COLO668 (cell line): ENCODE results near the gene ZSCAN20.
"Not testable (repeated sequence)": the region's sequence is repeated elsewhere in the genome, so short reads cannot be mapped to it uniquely, and the experiment has no call there.

ENCODE experiments used
- DNase-seq: peaks from one replicate; lab custom pipeline; 2025; ENCODE audit not compliant: unreplicated experiment; lab: John Stamatoyannopoulos, UW

Gene ZSCAN20

GRCh38 chr1:33473900-33474299, 1.5 kb downstream of the ZSCAN20 start:
- DNase-seq: no peak

- no peak for DNase-seq
These were observed 5.0 kb downstream of the ZSCAN20 start for GRCh38 chr1:33477451-33477850.

GRCh38 chr1:33482412-33482811, 10.0 kb downstream of the ZSCAN20 start:
- DNase-seq: no peak

DNA sequence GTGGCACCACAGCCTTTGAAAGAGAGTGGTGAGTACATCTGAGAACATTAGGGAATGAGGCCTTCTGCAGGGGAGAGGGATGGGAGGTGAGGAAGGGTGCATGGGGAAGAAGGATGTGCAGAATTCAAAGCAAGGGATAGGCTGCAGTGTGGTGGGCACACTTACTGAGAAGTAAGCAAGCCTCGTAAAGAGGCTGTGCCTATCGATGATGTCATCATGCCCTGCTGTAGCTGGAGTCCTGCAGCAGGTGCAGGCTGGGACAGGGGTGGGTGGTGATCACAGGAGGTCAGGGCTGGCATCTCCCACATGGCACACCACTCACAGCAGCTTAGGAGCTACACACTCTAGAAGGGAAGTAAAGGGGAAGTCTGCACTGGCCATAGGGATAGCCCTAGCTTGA, 16.2 kb downstream of the ZSCAN20 start:
- no peak for DNase-seq

DNA sequence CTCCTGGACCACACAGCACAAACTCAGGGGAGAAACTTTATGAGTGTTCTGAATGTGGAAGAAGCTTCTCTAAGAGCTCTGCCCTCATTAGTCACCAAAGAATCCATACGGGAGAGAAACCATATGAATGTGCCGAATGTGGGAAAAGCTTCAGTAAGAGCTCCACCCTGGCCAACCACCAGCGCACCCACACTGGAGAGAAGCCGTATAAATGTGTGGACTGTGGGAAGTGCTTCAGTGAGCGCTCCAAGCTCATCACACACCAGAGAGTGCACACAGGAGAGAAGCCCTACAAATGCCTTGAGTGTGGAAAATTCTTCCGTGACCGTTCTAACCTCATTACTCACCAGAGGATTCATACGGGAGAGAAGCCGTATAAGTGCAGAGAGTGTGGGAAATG, 22.5 kb downstream of the ZSCAN20 start:
- DNase-seq: no peak

DNA sequence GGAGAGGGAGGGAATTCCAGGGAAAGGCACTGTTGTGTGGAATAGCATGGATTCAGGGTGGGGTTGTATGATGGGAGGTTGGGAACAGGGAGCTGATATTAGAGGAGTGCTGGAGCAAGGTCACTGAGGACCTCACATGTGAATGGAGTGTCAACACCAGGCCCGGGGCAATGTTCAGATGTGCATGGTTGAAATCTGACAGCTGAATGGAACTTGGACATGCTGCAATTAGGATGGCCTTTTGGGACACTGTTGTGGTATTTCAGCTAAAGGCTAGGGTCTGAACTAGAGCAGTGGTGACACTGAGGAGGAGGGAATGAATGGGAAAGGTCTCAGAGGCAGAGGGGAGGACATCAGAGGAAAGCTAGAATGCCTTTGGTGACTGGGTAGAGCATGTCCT, 25.0 kb downstream of the ZSCAN20 start:
- no peak for DNase-seq

GRCh38 chr1:33500547-33500946, 28.1 kb downstream of the ZSCAN20 start:
- no peak for DNase-seq

DNA sequence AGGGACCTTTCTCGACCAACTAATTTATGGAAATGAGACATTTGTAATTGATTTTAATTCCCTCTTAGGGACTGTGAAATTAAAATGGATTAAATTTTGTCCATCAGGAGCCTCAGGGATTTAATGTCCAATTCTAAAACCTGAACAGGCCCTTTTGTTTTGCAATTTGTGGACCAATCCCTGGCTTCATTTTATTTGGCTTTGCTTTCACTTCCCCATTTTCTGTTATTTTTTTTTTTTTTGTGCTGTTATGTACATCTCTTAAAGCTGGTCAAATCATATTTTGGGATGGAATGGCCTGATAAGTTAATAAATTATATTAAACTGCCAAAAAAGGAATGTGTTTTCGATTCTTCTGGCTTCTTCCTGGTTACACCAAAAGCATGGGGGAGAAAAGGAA, 28.9 kb downstream of the ZSCAN20 start:
- DNase-seq: no peak

DNA sequence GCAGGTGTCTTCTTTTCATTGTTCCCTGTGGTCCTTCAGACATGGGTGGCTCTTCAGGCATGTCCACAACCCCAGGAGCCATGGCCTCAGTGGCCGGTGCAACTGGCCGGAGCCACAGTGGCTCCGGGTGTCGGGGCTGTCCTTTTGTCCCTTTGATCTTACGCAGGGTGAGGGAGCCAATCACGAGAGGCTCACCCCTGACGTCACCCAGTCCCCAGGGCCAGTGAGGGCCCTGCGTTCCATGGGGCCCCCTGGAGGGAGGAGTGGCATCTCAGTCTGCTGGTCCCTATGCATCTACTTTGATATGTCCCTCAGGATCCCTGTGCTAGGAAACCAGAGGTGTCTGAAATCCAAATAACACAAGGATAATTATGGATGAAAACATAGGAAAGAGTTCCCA, 29.3 kb downstream of the ZSCAN20 start:
- DNase-seq: no peak

DNA sequence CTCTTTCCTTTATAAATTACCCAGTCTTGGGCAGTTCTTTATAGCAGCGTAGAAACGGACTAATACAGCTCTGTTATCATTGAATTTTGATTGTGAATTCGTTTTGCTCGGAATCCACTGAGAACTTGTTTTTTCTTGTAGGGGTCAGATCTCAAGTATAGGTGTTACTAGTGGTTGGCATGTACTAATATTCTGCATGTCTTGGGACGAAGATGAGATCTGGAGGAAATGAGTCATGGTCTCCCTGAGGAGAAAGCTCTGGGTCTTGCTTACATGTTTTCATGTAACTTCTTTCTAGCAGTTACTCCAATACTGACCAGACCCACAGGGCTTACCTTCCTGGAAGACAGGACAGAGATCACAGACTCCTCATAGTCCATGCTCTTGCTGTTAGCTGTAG, 30.3 kb downstream of the ZSCAN20 start:
- no peak for DNase-seq

- no peak for DNase-seq
These were observed 31.1 kb downstream of the ZSCAN20 start for GRCh38 chr1:33503506-33503905.

GRCh38 chr1:33507661-33508060, 35.2 kb downstream of the ZSCAN20 start:
- no peak for DNase-seq

DNA sequence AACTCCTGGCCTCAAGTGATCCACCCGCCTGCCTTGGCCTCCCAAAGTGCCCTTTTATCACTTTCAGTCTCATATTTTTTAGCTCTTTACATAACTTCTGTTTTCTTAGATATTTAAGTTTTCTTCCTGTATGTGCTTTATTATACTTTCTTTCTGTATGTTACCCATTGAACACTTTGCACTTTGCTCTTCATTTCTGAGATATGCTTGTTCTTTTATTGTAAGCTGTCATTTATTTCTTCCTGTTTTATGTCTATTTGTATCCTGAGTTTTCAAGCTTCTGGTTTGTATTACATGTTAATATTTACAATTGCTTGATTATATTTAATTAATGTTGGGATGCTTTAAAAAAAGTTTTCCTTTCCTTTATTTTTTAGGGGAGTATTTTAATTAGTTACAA, 35.7 kb downstream of the ZSCAN20 start:
- DNase-seq: no peak

- DNase-seq: not testable (repeated sequence)
These were observed 36.8 kb downstream of the ZSCAN20 start for GRCh38 chr1:33509276-33509675.

GRCh38 chr1:33512226-33513011, 40.0 kb downstream of the ZSCAN20 start:
- DNase-seq: no peak

- no peak for DNase-seq
These were observed 42.7 kb downstream of the ZSCAN20 start for GRCh38 chr1:33515112-33515511.

DNA sequence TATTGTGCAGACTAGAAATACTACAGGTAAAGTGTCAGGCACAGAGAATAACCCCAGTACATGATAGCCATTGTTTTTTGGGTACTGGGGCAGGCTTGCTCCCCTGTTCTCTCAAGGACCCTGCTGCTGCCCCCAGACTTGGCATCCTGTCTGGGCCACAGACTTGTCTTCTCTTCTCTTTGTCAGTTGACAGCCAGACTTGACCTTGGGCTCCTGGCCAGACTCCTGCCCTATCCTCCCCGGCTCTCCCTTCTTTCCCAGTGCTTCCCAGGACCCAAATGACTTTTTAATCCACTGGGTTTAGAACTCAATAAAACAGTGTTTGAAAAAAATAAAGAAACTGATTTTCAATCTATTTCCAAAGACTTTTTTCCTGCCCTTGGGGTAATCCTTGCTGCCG, 43.2 kb downstream of the ZSCAN20 start:
- no peak for DNase-seq

DNA sequence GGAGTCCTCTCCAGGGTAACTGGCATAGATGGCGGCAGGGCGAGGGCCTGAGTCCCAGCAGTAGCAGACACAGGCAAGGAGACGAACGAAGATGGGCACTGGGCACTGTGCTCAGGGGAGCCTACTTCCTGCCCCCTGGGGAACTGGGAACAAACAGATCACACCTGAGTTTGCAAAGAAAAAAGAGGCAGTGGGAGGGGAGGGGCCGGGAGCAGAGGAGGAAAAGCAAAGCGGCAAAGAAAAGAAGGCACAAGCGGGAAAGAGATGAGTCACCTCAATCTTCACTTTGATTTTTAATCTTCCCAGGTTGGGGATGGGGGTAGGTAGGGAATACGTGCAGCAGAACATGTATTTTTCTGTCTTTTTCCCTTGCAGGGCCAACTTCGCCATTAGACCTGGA, 44.0 kb downstream of the ZSCAN20 start:
- no peak for DNase-seq

GRCh38 chr1:33516891-33517567, 44.6 kb downstream of the ZSCAN20 start:
- DNase-seq: no peak

DNA sequence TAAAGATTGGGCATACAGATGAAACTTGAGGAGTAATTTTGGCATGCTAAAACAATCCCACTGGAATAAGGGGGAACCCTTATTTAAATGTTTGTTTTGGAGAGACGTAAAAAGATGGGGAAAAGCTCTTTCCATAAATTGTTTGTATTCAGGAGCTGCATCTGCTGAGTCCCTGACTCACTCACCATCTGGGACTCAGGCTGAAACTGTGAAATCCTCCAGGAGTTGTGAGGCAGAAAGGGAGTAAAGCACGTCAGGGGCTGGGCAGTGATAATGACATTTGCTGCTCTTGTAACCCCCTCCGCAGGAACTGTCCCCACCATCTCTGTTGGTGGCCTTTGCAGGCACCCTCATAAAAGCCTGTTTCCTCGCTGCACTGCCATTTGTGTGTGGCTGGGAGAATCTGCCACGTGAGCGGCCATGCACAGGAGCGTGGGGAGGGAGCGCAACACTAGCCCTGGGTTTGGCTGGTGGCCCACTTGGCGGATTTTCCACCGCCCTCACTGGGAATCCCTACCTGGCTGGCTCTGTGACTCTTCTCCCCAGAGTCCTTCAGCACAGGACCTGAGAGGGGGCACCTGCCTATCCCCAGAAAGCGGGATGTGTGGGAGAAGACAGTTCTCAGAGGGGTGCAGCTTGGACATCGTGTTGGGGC, 45.3 kb downstream of the ZSCAN20 start:
- no peak for DNase-seq

DNA sequence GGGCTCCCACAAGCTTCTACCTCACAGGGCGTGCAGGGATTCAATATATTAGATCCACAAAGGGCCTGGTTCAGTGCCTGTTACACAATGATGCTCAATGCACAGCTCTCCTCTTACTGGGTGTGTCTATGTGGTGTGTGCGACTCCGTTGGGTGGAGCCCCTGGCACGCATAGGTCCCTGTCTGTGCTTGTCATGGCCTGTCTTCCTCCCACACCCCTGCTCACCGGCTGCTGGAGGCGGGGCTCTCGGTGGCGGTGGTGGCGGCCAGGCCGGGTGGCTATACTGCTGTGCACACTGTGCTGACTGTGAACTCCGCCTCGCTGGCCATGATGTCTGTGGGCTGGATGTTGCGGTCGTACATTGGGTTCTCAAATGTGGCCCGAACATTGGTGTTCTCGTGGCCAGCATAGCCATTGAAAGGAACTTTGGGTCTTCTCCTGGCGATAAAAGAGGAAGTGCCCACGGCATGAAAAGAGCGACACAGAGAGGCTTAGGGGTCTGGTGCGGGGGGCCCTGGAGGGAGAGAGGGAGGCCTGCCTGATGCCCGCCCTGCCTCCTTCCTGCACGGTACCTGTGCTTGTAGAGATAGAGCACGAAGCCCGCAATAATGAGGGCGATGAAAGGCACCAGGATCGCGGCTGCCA, 46.9 kb downstream of the ZSCAN20 start:
- DNase-seq: no peak

DNA sequence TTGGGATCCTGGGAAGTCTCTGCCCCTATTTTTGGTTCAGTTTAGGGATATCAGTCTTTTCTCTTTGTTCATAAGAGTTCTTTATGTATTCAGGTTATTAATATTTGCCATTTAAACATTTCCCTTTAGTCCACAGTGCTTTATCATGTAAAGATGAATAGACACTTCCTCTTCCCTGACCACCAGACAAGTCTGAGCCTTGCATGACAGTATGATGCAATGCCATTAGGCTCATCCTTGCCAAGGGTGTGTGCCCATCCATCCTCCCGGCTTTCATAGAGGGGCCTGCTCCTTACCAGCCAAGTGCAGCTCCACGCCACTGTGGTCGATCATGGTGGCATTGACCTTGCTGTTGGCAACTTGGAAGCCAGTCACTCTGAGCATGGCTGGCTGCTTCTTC, 52.1 kb downstream of the ZSCAN20 start:
- DNase-seq: no peak
